Testis (tissue), 2 donors: ENCODE results near the gene C12orf75.
"Not testable (repeated sequence)": the region's sequence is repeated elsewhere in the genome, so short reads cannot be mapped to it uniquely, and the experiment has no call there.

Experiments
- CTCF ChIP-seq, 3 experiments: fragments of 450-650 bp in 2 of 3; fragments of 200-600 bp in 1 of 3; sonication (generic) in 1 of 3; IDR thresholded peaks; one replicate each; pipeline ENCODE4 v1.5.1; 2016 to 2019; ENCODE audit warnings: antibody characterized with exemption in 3 of 3, mild to moderate bottlenecking in 2 of 3, moderate library complexity in 1 of 3
- POLR2A ChIP-seq: fragments of 450-650 bp; IDR thresholded peaks from one replicate; pipeline ENCODE4 v1.6.1; 2017; ENCODE audit warnings: antibody characterized with exemption, mild to moderate bottlenecking, moderate library complexity

DNA sequence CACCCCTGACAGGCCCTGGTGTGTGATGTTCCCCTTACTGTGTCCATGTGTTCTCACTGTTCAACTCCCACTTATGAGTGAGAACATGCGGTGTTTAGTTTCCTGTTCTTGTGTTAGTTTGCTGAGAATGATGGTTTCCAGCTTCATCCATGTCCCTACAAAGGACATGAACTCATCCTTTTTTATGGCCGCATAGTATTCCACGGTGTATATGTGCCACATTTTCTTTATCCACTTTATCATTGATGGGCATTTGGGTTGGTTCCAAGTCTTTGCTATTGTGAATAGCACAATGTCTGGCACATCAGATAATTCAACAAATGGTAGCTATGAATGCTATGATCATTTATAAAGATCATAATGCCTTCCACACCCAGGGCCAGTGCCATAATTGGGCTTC, 73.6 kb downstream of the C12orf75 start:
- TF ChIP-seq CTCF (IDR thresholded peaks at IDR 0.05); POLR2A: not testable (repeated sequence)
